ENCODE results near the gene VSIR. TPM values are rescaled to one million over a fixed set of nuclear protein-coding genes. Genes with fewer than 3 reads are reported as not detected.

The VSIR gene
- total RNA-seq: 100 to 1,000 TPM in 1 of 9 donors, 10 to 100 TPM in 8; 32.6 to 103 (median 83.2) TPM
- polyA plus RNA-seq: 100 to 1,000 TPM in 1 of 2 donors, 10 to 100 TPM in 1; 56.7 to 181 TPM
- long read RNA-seq, donor 1, full-length matches to known transcripts: 52 of 90 reads
- long read RNA-seq, donor 1, partial matches to known transcripts: 22 of 90 reads
- long read RNA-seq, donor 1, other reads (novel, unspliced or antisense): 16 of 90 reads
- long read RNA-seq, donor 2, full-length matches to known transcripts: 256 of 312 reads
- long read RNA-seq, donor 2, partial matches to known transcripts: 24 of 312 reads
- long read RNA-seq, donor 2, other reads (novel, unspliced or antisense): 32 of 312 reads
- long read RNA-seq, donor 3, full-length matches to known transcripts: 49 of 86 reads
- long read RNA-seq, donor 3, partial matches to known transcripts: 18 of 86 reads
- long read RNA-seq, donor 3, other reads (novel, unspliced or antisense): 19 of 86 reads

DNA sequence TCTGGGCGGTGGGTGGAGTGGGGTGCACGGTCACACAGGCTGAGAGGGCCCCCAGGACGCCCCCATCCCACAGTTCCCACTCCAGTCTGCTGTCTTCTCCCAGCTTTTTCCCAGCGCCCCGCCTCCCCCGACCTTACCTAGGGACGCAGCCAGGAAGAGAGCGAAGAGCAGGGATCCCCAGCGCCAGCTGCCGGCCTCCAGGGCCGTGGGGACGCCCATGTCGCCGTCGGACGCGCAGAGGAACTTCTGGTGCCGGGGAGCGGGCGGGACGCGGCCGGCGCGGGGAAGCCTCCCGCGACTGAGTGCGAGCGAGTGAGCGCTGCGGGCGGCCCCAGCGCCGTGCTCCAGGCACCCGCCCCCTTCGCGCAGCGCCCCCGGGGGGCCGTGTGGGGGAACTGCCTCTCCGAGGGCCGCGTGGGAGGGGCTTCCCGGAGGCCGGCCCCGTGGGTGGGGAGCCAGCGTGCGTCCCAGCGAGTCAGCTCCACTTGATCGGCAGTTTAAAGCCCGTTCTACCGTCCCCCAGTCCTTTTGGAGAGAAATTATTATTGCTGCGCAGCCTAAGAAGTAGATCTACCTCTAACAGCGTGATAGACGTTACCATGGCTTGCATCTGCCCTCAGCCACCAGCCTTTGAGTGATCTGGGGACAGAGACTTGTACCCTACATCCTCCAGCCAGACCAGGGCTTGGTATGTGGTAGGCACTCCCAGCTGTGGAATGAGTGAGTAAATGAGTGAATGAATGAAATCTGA lies at the start of gene VSIR:
TSS of gene VSIR (minus strand) at position 300 of the 751 bp plus-strand sequence. CDS start at position 219, 81 bp downstream.
- Histone ChIP-seq H3K4me3 (peak within 1 kb of the TSS; percentile 70 to 96 (median 85)), H3K36me3 (peaks cover 0 to 7% (median 0%) of the 10 kb centered on the region in 9 donors), H3K4me1 (peaks cover 9 to 83% (median 59%) of the 10 kb centered on the region in 12 donors), H3K27me3 (no peaks in the 10 kb centered on the region), H3K9me3 (no peaks in the 10 kb centered on the region), H3K27ac (peak within 1 kb of the TSS; percentile 82 to 98 (median 97))
- peak; percentile 91 to 98 (median 92) for DNase-seq
- TF ChIP-seq POLR2A (IDR thresholded peaks at IDR 0.05): peak; percentile 91 to 98
- TF ChIP-seq, protein P1, sequence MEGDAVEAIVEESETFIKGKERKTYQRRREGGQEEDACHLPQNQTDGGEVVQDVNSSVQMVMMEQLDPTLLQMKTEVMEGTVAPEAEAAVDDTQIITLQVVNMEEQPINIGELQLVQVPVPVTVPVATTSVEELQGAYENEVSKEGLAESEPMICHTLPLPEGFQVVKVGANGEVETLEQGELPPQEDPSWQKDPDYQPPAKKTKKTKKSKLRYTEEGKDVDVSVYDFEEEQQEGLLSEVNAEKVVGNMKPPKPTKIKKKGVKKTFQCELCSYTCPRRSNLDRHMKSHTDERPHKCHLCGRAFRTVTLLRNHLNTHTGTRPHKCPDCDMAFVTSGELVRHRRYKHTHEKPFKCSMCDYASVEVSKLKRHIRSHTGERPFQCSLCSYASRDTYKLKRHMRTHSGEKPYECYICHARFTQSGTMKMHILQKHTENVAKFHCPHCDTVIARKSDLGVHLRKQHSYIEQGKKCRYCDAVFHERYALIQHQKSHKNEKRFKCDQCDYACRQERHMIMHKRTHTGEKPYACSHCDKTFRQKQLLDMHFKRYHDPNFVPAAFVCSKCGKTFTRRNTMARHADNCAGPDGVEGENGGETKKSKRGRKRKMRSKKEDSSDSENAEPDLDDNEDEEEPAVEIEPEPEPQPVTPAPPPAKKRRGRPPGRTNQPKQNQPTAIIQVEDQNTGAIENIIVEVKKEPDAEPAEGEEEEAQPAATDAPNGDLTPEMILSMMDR (IDR thresholded peaks at IDR 0.05): peak; percentile 87 to 98 (median 96)
- intact Hi-C loops (cut with DNase I): loop anchor here (2.0 to 10.0 kb wide), 6 partner anchors 27 to 111 kb away; no protein-coding TSS in a partner anchor
- 0 to 1% (median 1%) methylated on average over 16 to 55 of the region's 55 CpGs for WGBS, 4 donors
- ATAC-seq: peak; percentile 62 to 85 (median 80)

DNA sequence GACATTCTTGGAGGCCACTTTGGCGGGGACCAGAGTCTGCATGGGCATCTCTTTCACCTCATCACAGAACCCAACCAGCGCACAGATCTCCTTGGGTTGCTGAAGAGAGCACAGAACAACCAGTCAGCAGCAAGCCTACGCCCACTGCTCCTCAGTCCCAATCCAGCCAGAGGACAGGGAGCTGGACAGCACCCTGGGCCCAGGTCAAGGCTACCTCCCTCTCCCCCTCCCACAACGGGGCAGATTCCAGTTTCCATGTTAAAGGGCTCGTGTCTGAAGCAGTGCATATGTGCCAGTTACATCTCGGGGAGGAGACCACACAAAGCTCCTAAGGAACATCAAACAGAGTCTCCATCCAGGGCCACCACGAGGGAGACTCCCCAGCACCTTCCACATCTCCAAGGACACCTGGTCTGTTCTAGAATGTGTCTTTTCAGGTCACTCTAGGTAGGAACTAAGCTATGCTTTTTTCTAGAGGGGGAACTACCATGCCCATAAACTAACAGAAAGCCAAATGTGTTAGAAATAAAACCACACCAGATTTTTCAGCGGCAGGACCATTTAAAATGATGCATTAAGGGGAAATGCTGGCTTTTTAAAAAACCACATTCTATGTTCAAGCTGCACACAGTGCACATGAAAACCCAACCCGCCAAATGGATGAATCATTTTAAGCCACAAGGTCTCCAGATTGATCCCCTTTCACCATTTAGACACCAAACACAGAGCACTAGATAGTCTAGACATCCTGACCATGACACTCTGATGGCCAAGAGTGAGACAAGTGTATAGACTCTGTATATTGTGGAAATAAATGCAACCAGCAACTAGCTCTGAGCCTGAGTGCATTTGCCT lies 48.8 kb upstream of the VSIR start:
- H3K27ac ChIP-seq: no peak overlapping the region

DNA sequence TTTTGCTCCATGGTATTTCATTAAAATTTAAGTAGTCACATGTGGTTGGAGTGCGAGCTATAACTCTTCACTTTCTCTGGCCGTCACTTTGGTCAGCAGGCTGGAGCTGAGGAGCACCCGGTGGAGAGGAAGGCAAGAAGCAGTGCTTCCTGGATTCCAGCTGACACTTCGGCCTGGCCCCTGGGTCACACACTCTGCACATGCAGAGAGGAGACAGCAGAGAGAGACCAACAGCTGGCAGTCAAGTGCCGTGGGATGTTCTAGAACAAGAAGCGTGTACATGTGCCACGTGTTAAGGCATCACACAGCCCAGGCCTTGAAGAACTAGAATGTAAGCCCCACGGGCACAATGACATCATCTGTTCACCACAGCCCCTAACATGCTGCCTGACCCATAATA lies 47.6 kb upstream of the VSIR start:
- intact Hi-C loops (cut with DNase I): no loop called here
- Histone ChIP-seq H3K9me3 (no peaks in the 10 kb centered on the region), H3K27me3 (no peaks in the 10 kb centered on the region), H3K27ac (peak overlapping the region in 1 of 12 donors; percentile 6), H3K4me3 (no peak overlapping the region), H3K4me1 (peaks cover 0 to 60% (median 21%) of the 10 kb centered on the region in 12 donors), H3K36me3 (peaks cover 3 to 100% (median 98%) of the 10 kb centered on the region in 9 donors)
- WGBS, 4 donors: 85 to 90% (median 87%) methylated on average over 8 of the region's 8 CpGs
- DNase-seq (peak in 1 of 5 donors; percentile 9), ATAC-seq (no peak)
- TF ChIP-seq, protein P1 (IDR thresholded peaks at IDR 0.05): no peak
- TF ChIP-seq POLR2A (IDR thresholded peaks at IDR 0.05): no peak

More for the DNA sequence above, 48.8 kb upstream of the VSIR start:
- Histone ChIP-seq H3K27me3 (no peaks in the 10 kb centered on the region), H3K9me3 (no peaks in the 10 kb centered on the region), H3K36me3 (peaks cover under 1 to 100% (median 98%) of the 10 kb centered on the region in 9 donors), H3K4me3 (no peak overlapping the region), H3K4me1 (peaks cover 0 to 48% (median 15%) of the 10 kb centered on the region in 12 donors)
- ATAC-seq: no peak
- WGBS, 4 donors: 87 to 96% (median 89%) methylated on average over 9 of the region's 9 CpGs
- TF ChIP-seq, protein P1 (IDR thresholded peaks at IDR 0.05): no peak
- no peak for TF ChIP-seq POLR2A (IDR thresholded peaks at IDR 0.05)
- intact Hi-C loops (cut with DNase I): no loop called here
- peak in 1 of 5 donors; percentile 6 for DNase-seq

Measured in heart left ventricle (tissue), 16 donors.